GM19193 (cell line): ENCODE measurements around the gene PAN3.

ENCODE experiments used
- POLR2A ChIP-seq: IDR thresholded peaks from 4 replicates; pipeline ENCODE4 v1.6.1; 2011; ENCODE audit not compliant: insufficient read depth, insufficient read length; ENCODE audit errors: extremely low read depth

The PAN3 gene

GRCh38 chr13:28138012-28138755 is at the start of gene PAN3:
Gene PAN3 (plus strand): TSS chr13:28138545. CDS start chr13:28138658, 113 bp downstream.
- peak; percentile 85 for TF ChIP-seq POLR2A

- TF ChIP-seq POLR2A = no peak
Observed at GRCh38 chr13:28089065-28089464, 49.3 kb upstream of the PAN3 start.

GRCh38 chr13:28092431-28092830 is 45.9 kb upstream of the PAN3 start:
- no peak for TF ChIP-seq POLR2A

GRCh38 chr13:28093881-28094280 is 44.5 kb upstream of the PAN3 start:
- TF ChIP-seq POLR2A = no peak

GRCh38 chr13:28094306-28094705 is 44.0 kb upstream of the PAN3 start:
- TF ChIP-seq POLR2A = no peak

GRCh38 chr13:28097503-28097902 is 40.8 kb upstream of the PAN3 start:
- no peak for TF ChIP-seq POLR2A

- TF ChIP-seq POLR2A = no peak
Observed at GRCh38 chr13:28099396-28100149, 38.8 kb upstream of the PAN3 start.

- no peak for TF ChIP-seq POLR2A
Observed at GRCh38 chr13:28100150-28101121, 37.9 kb upstream of the PAN3 start, which contains the start of gene FLT3. Gene FLT3 (minus strand): TSS chr13:28100576. CDS start chr13:28100510, 66 bp downstream.

- TF ChIP-seq POLR2A = no peak
Observed at GRCh38 chr13:28106976-28107375, 31.4 kb upstream of the PAN3 start.

- no peak for TF ChIP-seq POLR2A
Observed at GRCh38 chr13:28110414-28110813, 27.9 kb upstream of the PAN3 start.

- TF ChIP-seq POLR2A = no peak
Observed at GRCh38 chr13:28116736-28117135, 21.6 kb upstream of the PAN3 start.

- TF ChIP-seq POLR2A = no peak
Observed at GRCh38 chr13:28117689-28118377, 20.5 kb upstream of the PAN3 start.

GRCh38 chr13:28120317-28120716 is 18.0 kb upstream of the PAN3 start:
- TF ChIP-seq POLR2A = no peak

- TF ChIP-seq POLR2A = no peak
Observed at GRCh38 chr13:28121224-28121623, 17.1 kb upstream of the PAN3 start.

GRCh38 chr13:28128030-28128429 is 10.3 kb upstream of the PAN3 start:
- TF ChIP-seq POLR2A = no peak

GRCh38 chr13:28128926-28129325 is 9.4 kb upstream of the PAN3 start:
- TF ChIP-seq POLR2A = no peak
